Caco-2 (cell line): ENCODE data around the gene ZNF594. TPM values are rescaled to one million over a fixed set of nuclear protein-coding genes. Genes with fewer than 3 reads are reported as not detected.
"Not testable (repeated sequence)": the region's sequence is repeated elsewhere in the genome, so short reads cannot be mapped to it uniquely, and the experiment has no call there.

ENCODE experiments used
- BruUV-seq: library from RNA; stranded (reverse); fragments of 400-500 nt; replicated peaks from 2 replicates; lab custom pipeline; 2021; lab: Mats Ljungman, UMichigan
- CTCF ChIA-PET: fragments of 300-600 bp; sonication (Branson Sonifier 250); formaldehyde crosslinking; loops from one replicate; lab custom pipeline; 2022; ENCODE audit warnings: antibody characterized with exemption; lab: Charles Lee
- POLR2A ChIA-PET: fragments of 300-600 bp; sonication (Branson Sonifier 250); formaldehyde crosslinking; loops from one replicate; lab custom pipeline; 2022; ENCODE audit warnings: antibody characterized with exemption; lab: Charles Lee
- DNase-seq, 2 experiments: peaks; one replicate each; pipeline versions ENCODE4 v3.0.0 to v3.0.0-alpha.2; 2020 to 2022
- H3K27me3 ChIP-seq: replicated peaks from 2 replicates; pipeline ENCODE4 v1.6.0; 2011; ENCODE audit warnings: low read length; ENCODE audit not compliant: control insufficient read depth, insufficient read depth
- H3K36me3 ChIP-seq: 2 replicates; pipeline ENCODE4 v1.5.1; 2011; ENCODE audit warnings: low read length; ENCODE audit not compliant: control insufficient read depth, insufficient read depth
- H3K4me1 ChIP-seq: fragments of 250-450 bp; sonication (Bioruptor Pico); 2 replicates; pipeline ENCODE4 v1.5.1; 2020; ENCODE audit warnings: mild to moderate bottlenecking
- H3K4me3 ChIP-seq: 2 replicates; pipeline ENCODE4 v1.5.1; 2011; ENCODE audit warnings: low read depth, mild to moderate bottlenecking, control low read depth, low read length
- H3K9me3 ChIP-seq: fragments of 250-450 bp; sonication (Bioruptor Pico); 2 replicates; pipeline ENCODE4 v1.5.1; 2020; ENCODE audit warnings: mild to moderate bottlenecking, moderate library complexity
- H3K27ac Mint-ChIP-seq: one replicate; pipeline ENCODE4 v1.8.0; 2022; ENCODE audit warnings: mixed read lengths; ENCODE audit not compliant: unreplicated experiment
- H3K27me3 Mint-ChIP-seq: one replicate; pipeline ENCODE4 v1.8.0; 2022; ENCODE audit warnings: mixed read lengths; ENCODE audit not compliant: insufficient read depth, unreplicated experiment
- H3K36me3 Mint-ChIP-seq: one replicate; pipeline ENCODE4 v1.8.0; 2022; ENCODE audit warnings: mild to moderate bottlenecking, mixed read lengths; ENCODE audit not compliant: insufficient read depth, unreplicated experiment
- H3K4me1 Mint-ChIP-seq: one replicate; pipeline ENCODE4 v1.8.0; 2022; ENCODE audit warnings: low read depth, mixed read lengths; ENCODE audit not compliant: unreplicated experiment
- H3K4me3 Mint-ChIP-seq: one replicate; pipeline ENCODE4 v1.8.0; 2022; ENCODE audit warnings: mild to moderate bottlenecking, moderate library complexity, mixed read lengths; ENCODE audit not compliant: unreplicated experiment
- H3K9me3 Mint-ChIP-seq: one replicate; pipeline ENCODE4 v1.8.0; 2022; ENCODE audit warnings: mixed read lengths; ENCODE audit not compliant: unreplicated experiment
- intact Hi-C: fragments of 100-400 bp; cut with micrococcal nuclease; formaldehyde crosslinking; loops from one replicate; pipeline ENCODE4 v1.10.0; 2022; ENCODE audit not compliant: unreplicated experiment
- total RNA-seq: library from RNA; stranded (reverse); gene quantifications from 2 replicates; pipeline ENCODE4 v1.2.3, GENCODE V29; 2022
- TF ChIP-seq, protein P1 (sequence below), 2 experiments: fragments of 200-600 bp in 1 of 2; IDR thresholded peaks; 1 replicate in 1 of 2; 2 replicates in 1 of 2; pipeline versions ENCODE4 v1.5.1 to v1.8.0; 2011 to 2022; ENCODE audit warnings: antibody characterized with exemption in 1 of 2, control low read depth in 1 of 2, inconsistent platforms in 1 of 2, low read depth in 1 of 2, low read length in 1 of 2, mild to moderate bottlenecking in 1 of 2, moderate library complexity in 1 of 2; ENCODE audit not compliant: insufficient read depth in 1 of 2, severe bottlenecking in 1 of 2, unreplicated experiment in 1 of 2

The ZNF594 gene
- total RNA-seq, 1 experiment from 2014 or later = 6.2 TPM

DNA sequence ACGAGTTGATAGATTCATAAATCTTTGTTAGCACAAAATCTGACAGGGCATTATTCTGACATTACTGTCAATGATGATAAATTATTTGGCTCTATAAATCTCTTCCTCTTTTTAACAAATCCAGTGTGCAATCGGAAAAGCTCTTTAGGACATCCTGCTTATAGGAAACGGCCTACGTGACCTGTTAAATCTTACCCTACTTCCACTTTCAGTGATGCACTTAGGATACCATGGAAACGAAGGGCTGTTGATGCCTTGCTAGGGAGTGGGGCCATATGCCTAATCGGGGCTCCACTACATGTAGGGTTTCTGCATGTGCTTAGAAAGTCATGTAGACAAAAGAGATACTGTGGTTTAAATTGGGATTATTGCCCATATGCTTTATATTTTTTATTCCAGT, 27.2 kb downstream of the ZNF594 start:
- no peaks in the 10 kb centered on the region for H3K4me1 Mint-ChIP-seq
- peaks cover under 1% of the 10 kb centered on the region for H3K27me3 Mint-ChIP-seq

GRCh38 chr17:5161793-5162192, 29.9 kb downstream of the ZNF594 start:
- H3K36me3 Mint-ChIP-seq, H3K27me3 Mint-ChIP-seq, H3K36me3 ChIP-seq, DNase-seq, CTCF ChIA-PET, H3K4me1 Mint-ChIP-seq, H3K27me3 ChIP-seq, H3K4me3 ChIP-seq, POLR2A ChIA-PET, H3K9me3 Mint-ChIP-seq, H3K9me3 ChIP-seq, BruUV-seq, H3K4me1 ChIP-seq, H3K4me3 Mint-ChIP-seq, intact Hi-C loops, H3K27ac Mint-ChIP-seq: not testable (repeated sequence)

More for the DNA sequence above, 27.2 kb downstream of the ZNF594 start:
- intact Hi-C loops = no loop called here
- H3K27ac Mint-ChIP-seq = no peak overlapping the region
- POLR2A ChIA-PET = no interaction called here
- Histone ChIP-seq H3K27me3 (no peaks in the 10 kb centered on the region), H3K36me3 (no peaks in the 10 kb centered on the region), H3K4me3 (no peak overlapping the region), H3K4me1 (no peaks in the 10 kb centered on the region), H3K9me3 (no peaks in the 10 kb centered on the region)
- BruUV-seq = no TSS peak
- no peaks in the 10 kb centered on the region for H3K9me3 Mint-ChIP-seq
- CTCF ChIA-PET = no interaction called here
- H3K36me3 Mint-ChIP-seq = no peaks in the 10 kb centered on the region
- no peak for DNase-seq
- TF ChIP-seq, protein P1, sequence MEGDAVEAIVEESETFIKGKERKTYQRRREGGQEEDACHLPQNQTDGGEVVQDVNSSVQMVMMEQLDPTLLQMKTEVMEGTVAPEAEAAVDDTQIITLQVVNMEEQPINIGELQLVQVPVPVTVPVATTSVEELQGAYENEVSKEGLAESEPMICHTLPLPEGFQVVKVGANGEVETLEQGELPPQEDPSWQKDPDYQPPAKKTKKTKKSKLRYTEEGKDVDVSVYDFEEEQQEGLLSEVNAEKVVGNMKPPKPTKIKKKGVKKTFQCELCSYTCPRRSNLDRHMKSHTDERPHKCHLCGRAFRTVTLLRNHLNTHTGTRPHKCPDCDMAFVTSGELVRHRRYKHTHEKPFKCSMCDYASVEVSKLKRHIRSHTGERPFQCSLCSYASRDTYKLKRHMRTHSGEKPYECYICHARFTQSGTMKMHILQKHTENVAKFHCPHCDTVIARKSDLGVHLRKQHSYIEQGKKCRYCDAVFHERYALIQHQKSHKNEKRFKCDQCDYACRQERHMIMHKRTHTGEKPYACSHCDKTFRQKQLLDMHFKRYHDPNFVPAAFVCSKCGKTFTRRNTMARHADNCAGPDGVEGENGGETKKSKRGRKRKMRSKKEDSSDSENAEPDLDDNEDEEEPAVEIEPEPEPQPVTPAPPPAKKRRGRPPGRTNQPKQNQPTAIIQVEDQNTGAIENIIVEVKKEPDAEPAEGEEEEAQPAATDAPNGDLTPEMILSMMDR (IDR thresholded peaks at IDR 0.05; ENCODE audit: insufficient read depth in 1 of 2, low read depth in 1 of 2, low read length in 1 of 2, severe bottlenecking in 1 of 2, unreplicated experiment in 1 of 2) = no peak
- H3K4me3 Mint-ChIP-seq = no peak overlapping the region

GRCh38 chr17:5160702-5161101, 31.0 kb downstream of the ZNF594 start:
- H3K4me3 ChIP-seq, H3K27me3 ChIP-seq, H3K27me3 Mint-ChIP-seq, DNase-seq, H3K27ac Mint-ChIP-seq, H3K9me3 Mint-ChIP-seq, H3K4me1 Mint-ChIP-seq, H3K36me3 Mint-ChIP-seq, H3K9me3 ChIP-seq, H3K4me1 ChIP-seq, H3K4me3 Mint-ChIP-seq, POLR2A ChIA-PET, intact Hi-C loops, H3K36me3 ChIP-seq, CTCF ChIA-PET, BruUV-seq: not testable (repeated sequence)

DNA sequence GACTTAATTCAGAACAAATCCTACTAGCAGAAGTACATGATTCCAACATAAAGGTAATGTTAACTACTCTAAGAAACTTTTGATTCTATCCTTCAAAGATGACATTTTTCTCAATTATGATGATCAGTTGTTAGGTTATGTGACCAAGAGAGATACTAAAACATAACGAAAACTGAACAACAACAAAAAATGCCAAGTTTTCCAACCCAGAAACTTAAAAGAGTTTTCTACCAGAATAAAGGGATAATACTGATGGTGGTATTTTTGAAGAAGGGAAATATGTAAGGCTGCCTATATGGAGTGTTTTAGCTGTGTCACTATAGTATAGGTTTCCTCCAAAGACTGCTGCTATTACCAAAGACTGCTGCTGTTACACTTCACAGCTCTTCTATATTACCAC, 45.5 kb downstream of the ZNF594 start:
- H3K4me3 Mint-ChIP-seq, H3K4me1 ChIP-seq, intact Hi-C loops, H3K27me3 ChIP-seq, H3K4me3 ChIP-seq, H3K4me1 Mint-ChIP-seq, H3K9me3 ChIP-seq, BruUV-seq, H3K36me3 ChIP-seq, H3K9me3 Mint-ChIP-seq, CTCF ChIA-PET, H3K27ac Mint-ChIP-seq, DNase-seq, H3K36me3 Mint-ChIP-seq, H3K27me3 Mint-ChIP-seq, POLR2A ChIA-PET: not testable (repeated sequence)

DNA sequence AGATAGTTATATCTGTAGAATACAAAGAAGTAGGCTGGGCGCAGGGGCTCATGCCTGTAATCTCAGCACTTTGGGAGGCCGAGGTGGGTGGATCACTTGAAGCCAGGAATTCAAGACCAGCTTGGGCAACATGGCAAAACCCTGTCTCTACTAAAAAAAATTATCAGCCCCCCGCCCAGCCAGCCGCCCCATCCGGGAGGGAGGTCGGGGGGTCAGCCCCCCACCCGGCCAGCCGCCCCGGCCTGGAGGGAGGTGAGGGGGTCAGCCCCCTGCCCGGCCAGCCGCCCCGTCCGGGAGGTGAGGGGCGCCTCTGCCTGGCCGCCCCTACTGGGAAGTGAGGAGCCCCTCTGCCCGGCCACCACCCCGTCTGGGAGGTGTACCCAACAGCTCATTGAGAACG, 48.8 kb downstream of the ZNF594 start:
- CTCF ChIA-PET, H3K27ac Mint-ChIP-seq, DNase-seq, H3K4me3 Mint-ChIP-seq, H3K27me3 Mint-ChIP-seq, H3K9me3 ChIP-seq, BruUV-seq, H3K4me1 Mint-ChIP-seq, H3K36me3 Mint-ChIP-seq, H3K27me3 ChIP-seq, H3K36me3 ChIP-seq, POLR2A ChIA-PET, H3K9me3 Mint-ChIP-seq, H3K4me1 ChIP-seq, intact Hi-C loops, H3K4me3 ChIP-seq: not testable (repeated sequence)
